A549 (cell line): Measurements from ENCODE around the gene ANXA3.

Experiments
- CEBPB ChIP-seq, 2 experiments: fragments of >200 bp in 1 of 2; sonication (Bioruptor Twin) in 1 of 2; formaldehyde crosslinking in 1 of 2; IDR thresholded peaks; 2 replicates each; pipeline ENCODE4 v1.6.1; 2012 to 2016
- KDM5A ChIP-seq: fragments of 200-600 bp; sonication (generic); IDR thresholded peaks from 2 replicates; pipeline ENCODE4 v1.6.1; 2016; ENCODE audit warnings: antibody characterized with exemption, mild to moderate bottlenecking
- MAFK ChIP-seq: fragments of 450-650 bp; IDR thresholded peaks from 2 replicates; pipeline ENCODE4 v1.6.1; 2014; ENCODE audit not compliant: partially characterized antibody
- MYC ChIP-seq: IDR thresholded peaks from 2 replicates; pipeline ENCODE4 v1.6.1; 2012; ENCODE audit warnings: mild to moderate bottlenecking, inconsistent platforms, low read length, improper control_type of control experiment, borderline replicate concordance
- TF ChIP-seq, protein P1 (sequence below): fragments of >200 bp; sonication (Bioruptor Twin); formaldehyde crosslinking; IDR thresholded peaks from 3 replicates; pipeline ENCODE4 v1.5.1; 2016

- TF ChIP-seq, protein P1, sequence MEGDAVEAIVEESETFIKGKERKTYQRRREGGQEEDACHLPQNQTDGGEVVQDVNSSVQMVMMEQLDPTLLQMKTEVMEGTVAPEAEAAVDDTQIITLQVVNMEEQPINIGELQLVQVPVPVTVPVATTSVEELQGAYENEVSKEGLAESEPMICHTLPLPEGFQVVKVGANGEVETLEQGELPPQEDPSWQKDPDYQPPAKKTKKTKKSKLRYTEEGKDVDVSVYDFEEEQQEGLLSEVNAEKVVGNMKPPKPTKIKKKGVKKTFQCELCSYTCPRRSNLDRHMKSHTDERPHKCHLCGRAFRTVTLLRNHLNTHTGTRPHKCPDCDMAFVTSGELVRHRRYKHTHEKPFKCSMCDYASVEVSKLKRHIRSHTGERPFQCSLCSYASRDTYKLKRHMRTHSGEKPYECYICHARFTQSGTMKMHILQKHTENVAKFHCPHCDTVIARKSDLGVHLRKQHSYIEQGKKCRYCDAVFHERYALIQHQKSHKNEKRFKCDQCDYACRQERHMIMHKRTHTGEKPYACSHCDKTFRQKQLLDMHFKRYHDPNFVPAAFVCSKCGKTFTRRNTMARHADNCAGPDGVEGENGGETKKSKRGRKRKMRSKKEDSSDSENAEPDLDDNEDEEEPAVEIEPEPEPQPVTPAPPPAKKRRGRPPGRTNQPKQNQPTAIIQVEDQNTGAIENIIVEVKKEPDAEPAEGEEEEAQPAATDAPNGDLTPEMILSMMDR: no peak
- TF ChIP-seq MAFK (no peak), CEBPB (IDR thresholded peaks at IDR 0.05) (no peak), MYC (no peak), KDM5A (no peak)
These were observed 79.0 kb downstream of the ANXA3 start for GRCh38 chr4:78630615-78631014.
